HG03196 (cell line): Measurements from ENCODE around the gene EMC8.
"Not testable (repeated sequence)": the region's sequence is repeated elsewhere in the genome, so short reads cannot be mapped to it uniquely, and the experiment has no call there.

Experiments
- ATAC-seq: cut with Tn5 transposase; IDR thresholded peaks from one replicate; pipeline ENCODE4 v1.9.1; 2021; ENCODE audit not compliant: unreplicated experiment

The EMC8 gene

GRCh38 chr16:85816159-85816558, 16.8 kb upstream of the EMC8 start:
- ATAC-seq, result no peak

- ATAC-seq, result no peak
Measured at GRCh38 chr16:85812811-85813700, 13.7 kb upstream of the EMC8 start.

GRCh38 chr16:85812031-85812807, 12.9 kb upstream of the EMC8 start:
- ATAC-seq, result no peak

GRCh38 chr16:85810742-85811115, 11.4 kb upstream of the EMC8 start:
- ATAC-seq, result no peak

- ATAC-seq, result no peak
Measured at GRCh38 chr16:85810097-85810741, 10.9 kb upstream of the EMC8 start.

GRCh38 chr16:85809645-85810044, 10.3 kb upstream of the EMC8 start:
- no peak for ATAC-seq

- ATAC-seq, result no peak
Measured at GRCh38 chr16:85808926-85809325, 9.6 kb upstream of the EMC8 start.

- ATAC-seq, result not testable (repeated sequence)
Measured at GRCh38 chr16:85808104-85808503, 8.8 kb upstream of the EMC8 start.

- not testable (repeated sequence) for ATAC-seq
Measured at GRCh38 chr16:85807340-85807739, 8.0 kb upstream of the EMC8 start.

- no peak for ATAC-seq
Measured at GRCh38 chr16:85806539-85806938, 7.2 kb upstream of the EMC8 start.

- no peak for ATAC-seq
Measured at GRCh38 chr16:85805442-85806045, 6.2 kb upstream of the EMC8 start.

GRCh38 chr16:85803570-85803969, 4.2 kb upstream of the EMC8 start:
- no peak for ATAC-seq

GRCh38 chr16:85800321-85800669, 951 bp upstream of the EMC8 start:
- no peak for ATAC-seq

GRCh38 chr16:85798901-85799496, 345 bp downstream of the EMC8 start:
- peak; percentile 21 for ATAC-seq

GRCh38 chr16:85798283-85798776, 1.0 kb downstream of the EMC8 start:
- no peak for ATAC-seq

- no peak for ATAC-seq
Measured at GRCh38 chr16:85796599-85796998, 2.7 kb downstream of the EMC8 start.

- no peak for ATAC-seq
Measured at GRCh38 chr16:85796152-85796551, 3.2 kb downstream of the EMC8 start.

GRCh38 chr16:85794696-85795095, 4.6 kb downstream of the EMC8 start:
- ATAC-seq, result no peak

- no peak for ATAC-seq
Measured at GRCh38 chr16:85793662-85794298, 5.6 kb downstream of the EMC8 start.

- no peak for ATAC-seq
Measured at GRCh38 chr16:85789773-85790172, 9.6 kb downstream of the EMC8 start.
